Activated CD4-positive, alpha-beta T cell treated with anti-CD3 and anti-CD28 coated beads for 36 hours (primary cell): ENCODE data around the gene NDC80. TPM values are rescaled to one million over a fixed set of nuclear protein-coding genes. Genes with fewer than 3 reads are reported as not detected.
A peak's percentile ranks its signal among the peaks of the same experiment; 100 is the strongest.
"Not testable (repeated sequence)": the region's sequence is repeated elsewhere in the genome, so short reads cannot be mapped to it uniquely, and the experiment has no call there.

Experiments used
- ATAC-seq: fragments of 200-7000 bp; cut with Tn5 transposase; one replicate; pipeline ENCODE4 v1.10.0; 2021; ENCODE audit warnings: mild to moderate bottlenecking, moderate library complexity
- CTCF ChIA-PET: fragments of 350-600 bp; sonication (Branson Sonifier 250); formaldehyde crosslinking; loops from one replicate; lab custom pipeline; 2021; ENCODE audit warnings: antibody characterized with exemption; lab: Charles Lee
- POLR2A ChIA-PET: fragments of 350-600 bp; sonication (Branson Sonifier 250); formaldehyde crosslinking; loops from one replicate; lab custom pipeline; 2021; ENCODE audit warnings: antibody characterized with exemption, inconsistent platforms; lab: Charles Lee
- DNase-seq: peaks from one replicate; pipeline ENCODE4 v3.0.0-alpha.2; 2020
- H3K27ac Mint-ChIP-seq: one replicate; pipeline ENCODE4 v1.8.0; 2021; ENCODE audit warnings: mixed read lengths
- H3K27me3 Mint-ChIP-seq: one replicate; pipeline ENCODE4 v1.8.0; 2021; ENCODE audit warnings: mixed read lengths
- H3K36me3 Mint-ChIP-seq: one replicate; pipeline ENCODE4 v1.8.0; 2021; ENCODE audit warnings: low read depth, mixed read lengths
- H3K4me1 Mint-ChIP-seq: one replicate; pipeline ENCODE4 v1.8.0; 2021; ENCODE audit warnings: mixed read lengths
- H3K4me3 Mint-ChIP-seq: one replicate; pipeline ENCODE4 v1.8.0; 2021; ENCODE audit warnings: mild to moderate bottlenecking, moderate library complexity, mixed read lengths
- H3K9me3 Mint-ChIP-seq: one replicate; pipeline ENCODE4 v1.8.0; 2021; ENCODE audit warnings: low read depth, mixed read lengths
- intact Hi-C, 2 experiments: fragments of 100-400 bp; cut with DNase I in 1 of 2; cut with micrococcal nuclease in 1 of 2; formaldehyde crosslinking; loops; one replicate each; pipeline versions ENCODE4 v1.14.2 to v1.15.1; 2022 to 2024; cut with DNase I, micrococcal nuclease
- total RNA-seq, 2 experiments: library from RNA; stranded (reverse); gene quantifications; one replicate each; pipeline ENCODE4 v1.2.3, GENCODE V29; 2021

NDC80 gene
- total RNA-seq, 2 experiments from 2014 or later, result 84.7 to 88.5 TPM

- ChIA-PET CTCF (interaction anchor here (0.9 to 1.1 kb wide), 2 partner anchors 9 to 23 kb away, joined by 3 to 4 read pairs; no protein-coding TSS in a partner anchor), POLR2A (no interaction called here)
- no peaks in the 10 kb centered on the region for H3K4me1 Mint-ChIP-seq
- intact Hi-C loops, result loop anchor here in 1 of 2 experiments (5.0 kb wide), 1 partner anchor 950 kb away; no protein-coding TSS in a partner anchor
- peaks cover 13% of the 10 kb centered on the region for H3K36me3 Mint-ChIP-seq
- H3K4me3 Mint-ChIP-seq, result no peak overlapping the region
- ATAC-seq (no peak), DNase-seq (no peak)
- H3K27ac Mint-ChIP-seq, result no peak overlapping the region
- H3K9me3 Mint-ChIP-seq, result no peaks in the 10 kb centered on the region
- no peaks in the 10 kb centered on the region for H3K27me3 Mint-ChIP-seq
Measured at GRCh38 chr18:2537296-2537695, 34.1 kb upstream of the NDC80 start.

GRCh38 chr18:2538236-2538635 is 33.1 kb upstream of the NDC80 start:
- H3K4me3 Mint-ChIP-seq, result no peak overlapping the region
- intact Hi-C loops, result loop anchor here in 1 of 2 experiments (5.0 kb wide), 1 partner anchor 951 kb away; no protein-coding TSS in a partner anchor
- no peaks in the 10 kb centered on the region for H3K27me3 Mint-ChIP-seq
- peaks cover 6% of the 10 kb centered on the region for H3K36me3 Mint-ChIP-seq
- ATAC-seq (no peak), DNase-seq (no peak)
- no peaks in the 10 kb centered on the region for H3K9me3 Mint-ChIP-seq
- no peaks in the 10 kb centered on the region for H3K4me1 Mint-ChIP-seq
- POLR2A ChIA-PET, result no interaction called here
- H3K27ac Mint-ChIP-seq, result no peak overlapping the region
- CTCF ChIA-PET, result interaction anchor here (0.6 to 0.9 kb wide), 2 partner anchors 8 to 749 kb away, joined by 3 read pairs; no protein-coding TSS in a partner anchor

GRCh38 chr18:2538844-2539243 is 32.5 kb upstream of the NDC80 start:
- H3K36me3 Mint-ChIP-seq, result peaks cover 6% of the 10 kb centered on the region
- intact Hi-C loops, result loop anchor here in 1 of 2 experiments (5.0 kb wide), 1 partner anchor 952 kb away; no protein-coding TSS in a partner anchor
- H3K4me1 Mint-ChIP-seq, result no peaks in the 10 kb centered on the region
- no peak for DNase-seq
- no peaks in the 10 kb centered on the region for H3K9me3 Mint-ChIP-seq
- ATAC-seq, result no peak
- POLR2A ChIA-PET, result no interaction called here
- H3K27ac Mint-ChIP-seq, result no peak overlapping the region
- CTCF ChIA-PET, result interaction anchor here (1.5 kb wide), 1 partner anchor 9 kb away, joined by 4 read pairs; no protein-coding TSS in a partner anchor
- no peaks in the 10 kb centered on the region for H3K27me3 Mint-ChIP-seq
- H3K4me3 Mint-ChIP-seq, result no peak overlapping the region

GRCh38 chr18:2540575-2540974 is 30.8 kb upstream of the NDC80 start:
- POLR2A ChIA-PET, result no interaction called here
- intact Hi-C loops, result loop anchor here (5.0 kb wide), 3 partner anchors 433 to 1678 kb away; no protein-coding TSS in a partner anchor
- ATAC-seq (no peak), DNase-seq (no peak)
- no peaks in the 10 kb centered on the region for H3K9me3 Mint-ChIP-seq
- CTCF ChIA-PET, result interaction anchor here (0.6 to 2.2 kb wide), 6 partner anchors 13 to 434 kb away, joined by 3 to 17 read pairs (median 3); no protein-coding TSS in a partner anchor
- H3K4me1 Mint-ChIP-seq, result no peaks in the 10 kb centered on the region
- H3K27ac Mint-ChIP-seq, result no peak overlapping the region
- no peak overlapping the region for H3K4me3 Mint-ChIP-seq
- peaks cover 5% of the 10 kb centered on the region for H3K36me3 Mint-ChIP-seq
- H3K27me3 Mint-ChIP-seq, result no peaks in the 10 kb centered on the region

GRCh38 chr18:2541925-2542563 is 29.3 kb upstream of the NDC80 start:
- POLR2A ChIA-PET, result interaction anchor here (0.6 kb wide), 1 partner anchor 15 kb away, joined by 3 read pairs; no protein-coding TSS in a partner anchor
- ATAC-seq, result peak; percentile 51
- intact Hi-C loops, result loop anchor here (1.0 to 5.0 kb wide), 5 partner anchors 205 to 1680 kb away; no protein-coding TSS in a partner anchor

GRCh38 chr18:2545155-2545554 is 26.2 kb upstream of the NDC80 start:
- H3K27ac Mint-ChIP-seq, result no peak overlapping the region
- CTCF ChIA-PET, result interaction anchor here (0.6 to 5.5 kb wide), 3 partner anchors 82 to 438 kb away, joined by 3 to 44 read pairs (median 4); no protein-coding TSS in a partner anchor
- H3K36me3 Mint-ChIP-seq, result peaks cover 12% of the 10 kb centered on the region
- no peak for DNase-seq
- POLR2A ChIA-PET, result no interaction called here
- H3K27me3 Mint-ChIP-seq, result no peaks in the 10 kb centered on the region
- H3K4me3 Mint-ChIP-seq, result no peak overlapping the region
- ATAC-seq, result no peak
- intact Hi-C loops, result no loop called here
- H3K4me1 Mint-ChIP-seq, result peaks cover 7% of the 10 kb centered on the region
- H3K9me3 Mint-ChIP-seq, result no peaks in the 10 kb centered on the region

More at GRCh38 chr18:2541925-2542563, 29.3 kb upstream of the NDC80 start:
- DNase-seq, H3K27ac Mint-ChIP-seq, H3K27me3 Mint-ChIP-seq, H3K9me3 Mint-ChIP-seq, H3K4me3 Mint-ChIP-seq, H3K4me1 Mint-ChIP-seq: not testable (repeated sequence)
- CTCF ChIA-PET, result interaction anchor here (0.6 to 2.2 kb wide), 30 partner anchors 8 to 1838 kb away, joined by 3 to 17 read pairs (median 3); no protein-coding TSS in a partner anchor
- peaks cover 11% of the 10 kb centered on the region for H3K36me3 Mint-ChIP-seq

GRCh38 chr18:2547477-2548087 is 23.8 kb upstream of the NDC80 start:
- H3K4me3 Mint-ChIP-seq, result no peak overlapping the region
- intact Hi-C loops, result loop anchor here (1.0 to 2.0 kb wide), 2 partner anchors 210 to 211 kb away; no protein-coding TSS in a partner anchor
- no peak overlapping the region for H3K27ac Mint-ChIP-seq
- no peaks in the 10 kb centered on the region for H3K27me3 Mint-ChIP-seq
- ATAC-seq, result peak; percentile 58
- no peaks in the 10 kb centered on the region for H3K9me3 Mint-ChIP-seq
- DNase-seq, result no peak
- H3K4me1 Mint-ChIP-seq, result peaks cover 7% of the 10 kb centered on the region
- peaks cover 24% of the 10 kb centered on the region for H3K36me3 Mint-ChIP-seq
- CTCF ChIA-PET, result interaction anchor here (0.6 to 5.5 kb wide), 17 partner anchors 8 to 575 kb away, joined by 3 to 44 read pairs (median 4); no protein-coding TSS in a partner anchor
- POLR2A ChIA-PET, result no interaction called here

GRCh38 chr18:2549462-2549861 is 21.9 kb upstream of the NDC80 start:
- Mint-ChIP-seq H3K27ac (no peak overlapping the region), H3K27me3 (no peaks in the 10 kb centered on the region), H3K36me3 (peaks cover 26% of the 10 kb centered on the region), H3K9me3 (no peaks in the 10 kb centered on the region), H3K4me1 (peaks cover 7% of the 10 kb centered on the region), H3K4me3 (no peak overlapping the region)
- ATAC-seq (no peak), DNase-seq (no peak)
- POLR2A ChIA-PET, result no interaction called here
- intact Hi-C loops, result no loop called here
- CTCF ChIA-PET, result interaction anchor here (0.7 to 5.5 kb wide), 3 partner anchors 15 to 855 kb away, joined by 3 to 44 read pairs (median 3); no protein-coding TSS in a partner anchor

GRCh38 chr18:2551425-2551824 is 19.9 kb upstream of the NDC80 start:
- no peak overlapping the region for H3K27ac Mint-ChIP-seq
- ChIA-PET CTCF (interaction anchor here (0.7 to 1.0 kb wide), 2 partner anchors 10 to 225 kb away, joined by 3 to 4 read pairs; no protein-coding TSS in a partner anchor), POLR2A (no interaction called here)
- no peaks in the 10 kb centered on the region for H3K9me3 Mint-ChIP-seq
- no peaks in the 10 kb centered on the region for H3K27me3 Mint-ChIP-seq
- peaks cover 7% of the 10 kb centered on the region for H3K4me1 Mint-ChIP-seq
- no peak overlapping the region for H3K4me3 Mint-ChIP-seq
- peaks cover 31% of the 10 kb centered on the region for H3K36me3 Mint-ChIP-seq
- no peak for ATAC-seq
- no peak for DNase-seq
- intact Hi-C loops, result no loop called here

GRCh38 chr18:2554696-2555095 is 16.7 kb upstream of the NDC80 start:
- intact Hi-C loops, result no loop called here
- ATAC-seq (no peak), DNase-seq (no peak)
- no peaks in the 10 kb centered on the region for H3K4me1 Mint-ChIP-seq
- H3K36me3 Mint-ChIP-seq, result peaks cover 23% of the 10 kb centered on the region
- H3K27ac Mint-ChIP-seq, result no peak overlapping the region
- no peak overlapping the region for H3K4me3 Mint-ChIP-seq
- no peaks in the 10 kb centered on the region for H3K27me3 Mint-ChIP-seq
- ChIA-PET POLR2A (no interaction called here), CTCF (interaction anchor here (0.8 to 1.6 kb wide), 4 partner anchors 11 to 219 kb away, joined by 3 to 7 read pairs (median 4); no protein-coding TSS in a partner anchor)
- H3K9me3 Mint-ChIP-seq, result no peaks in the 10 kb centered on the region

GRCh38 chr18:2555895-2556294 is 15.5 kb upstream of the NDC80 start:
- H3K4me3 Mint-ChIP-seq, result no peak overlapping the region
- H3K27me3 Mint-ChIP-seq, result no peaks in the 10 kb centered on the region
- CTCF ChIA-PET, result interaction anchor here (0.6 to 3.0 kb wide), 4 partner anchors 9 to 335 kb away, joined by 3 to 15 read pairs (median 4); no protein-coding TSS in a partner anchor
- POLR2A ChIA-PET, result no interaction called here
- DNase-seq (no peak), ATAC-seq (no peak)
- intact Hi-C loops, result no loop called here
- no peaks in the 10 kb centered on the region for H3K9me3 Mint-ChIP-seq
- no peaks in the 10 kb centered on the region for H3K4me1 Mint-ChIP-seq
- no peak overlapping the region for H3K27ac Mint-ChIP-seq
- peaks cover 17% of the 10 kb centered on the region for H3K36me3 Mint-ChIP-seq
